Iris pigment epithelial cell (primary cell): ENCODE results near the gene PF4V1.
"Not testable (repeated sequence)": the region's sequence is repeated elsewhere in the genome, so short reads cannot be mapped to it uniquely, and the experiment has no call there.

Experiments
- DNase-seq: peaks from one replicate; pipeline ENCODE4 v3.0.0-alpha.2; 2011; ENCODE audit warnings: low read depth

PF4V1 gene

DNA sequence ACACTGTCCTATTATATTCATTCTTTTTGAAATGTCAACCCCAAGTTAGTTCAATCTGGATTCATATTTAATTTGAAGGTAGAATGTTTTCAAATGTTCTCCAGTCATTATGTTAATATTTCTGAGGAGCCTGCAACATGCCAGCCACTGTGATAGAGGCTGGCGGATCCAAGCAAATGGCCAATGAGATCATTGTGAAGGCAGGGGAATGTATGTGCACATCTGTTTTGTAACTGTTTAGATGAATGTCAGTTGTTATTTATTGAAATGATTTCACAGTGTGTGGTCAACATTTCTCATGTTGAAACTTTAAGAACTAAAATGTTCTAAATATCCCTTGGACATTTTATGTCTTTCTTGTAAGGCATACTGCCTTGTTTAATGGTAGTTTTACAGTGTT lies 17.7 kb downstream of the PF4V1 start:
- peak; percentile 80 for DNase-seq

GRCh38 chr4:73871511-73872310 lies 18.6 kb downstream of the PF4V1 start:
- DNase-seq, result peak; percentile 49

- peak; percentile 59 for DNase-seq
Observed at GRCh38 chr4:73872316-73873108, 19.4 kb downstream of the PF4V1 start.

- no peak for DNase-seq
Observed at GRCh38 chr4:73874386-73874785, 21.3 kb downstream of the PF4V1 start.

GRCh38 chr4:73875401-73875800 lies 22.3 kb downstream of the PF4V1 start:
- DNase-seq, result peak; percentile 45

GRCh38 chr4:73883306-73883705 lies 30.2 kb downstream of the PF4V1 start:
- DNase-seq, result peak; percentile 83

GRCh38 chr4:73885574-73886267 lies 32.6 kb downstream of the PF4V1 start:
- peak; percentile 69 for DNase-seq

GRCh38 chr4:73891326-73891725 lies 38.2 kb downstream of the PF4V1 start:
- no peak for DNase-seq

DNA sequence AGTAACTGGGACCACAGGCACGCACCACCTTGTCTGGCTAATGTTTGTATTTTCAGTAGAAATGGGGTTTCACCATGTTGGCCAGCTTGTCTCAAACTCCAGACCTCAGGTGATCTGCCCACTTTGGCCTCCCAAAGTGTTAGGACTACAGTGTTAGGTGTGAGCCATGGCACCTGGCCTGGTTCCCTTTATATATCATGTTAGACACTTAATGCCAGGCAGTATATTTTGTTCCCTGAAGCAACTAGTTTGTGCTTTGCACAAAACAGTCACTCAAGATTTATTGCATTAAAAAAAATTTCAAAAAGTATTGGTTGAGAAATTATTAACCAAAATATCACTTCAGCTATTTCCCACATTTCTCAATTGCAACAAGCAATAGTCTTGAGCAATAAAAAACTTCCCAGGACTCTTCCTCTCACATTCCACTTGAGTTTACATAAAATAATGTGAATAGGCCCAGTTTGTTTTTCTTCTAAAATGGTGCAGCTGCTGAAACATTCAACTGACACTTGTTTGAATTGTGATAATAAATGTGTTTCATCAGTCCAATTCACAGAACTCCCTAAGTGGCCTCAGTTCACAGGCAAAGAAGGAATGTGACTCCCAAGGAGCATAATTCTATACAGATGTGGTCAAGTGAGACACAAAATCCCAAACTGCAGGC lies 38.8 kb downstream of the PF4V1 start:
- peak; percentile 84 for DNase-seq

DNA sequence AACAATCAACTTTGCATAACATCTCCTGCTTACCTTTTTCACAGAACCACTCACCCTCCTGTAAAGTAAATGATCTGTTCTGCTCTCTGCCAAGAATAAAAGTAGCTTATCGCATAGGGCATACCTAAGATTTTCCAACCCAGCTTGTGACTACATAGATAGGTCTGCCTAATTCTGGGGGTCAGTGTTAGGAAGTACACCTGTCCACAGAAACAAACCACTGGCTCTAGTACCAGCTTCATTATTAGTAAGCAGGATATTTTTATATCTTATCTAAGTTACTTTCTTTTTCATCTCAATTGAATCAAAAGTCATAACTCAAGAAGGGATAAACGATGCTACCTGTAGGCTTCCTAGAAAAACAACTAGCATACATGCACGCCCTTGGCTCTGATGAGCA lies 39.9 kb downstream of the PF4V1 start:
- no peak for DNase-seq

- DNase-seq, result no peak
Observed at GRCh38 chr4:73894001-73894400, 40.9 kb downstream of the PF4V1 start.

DNA sequence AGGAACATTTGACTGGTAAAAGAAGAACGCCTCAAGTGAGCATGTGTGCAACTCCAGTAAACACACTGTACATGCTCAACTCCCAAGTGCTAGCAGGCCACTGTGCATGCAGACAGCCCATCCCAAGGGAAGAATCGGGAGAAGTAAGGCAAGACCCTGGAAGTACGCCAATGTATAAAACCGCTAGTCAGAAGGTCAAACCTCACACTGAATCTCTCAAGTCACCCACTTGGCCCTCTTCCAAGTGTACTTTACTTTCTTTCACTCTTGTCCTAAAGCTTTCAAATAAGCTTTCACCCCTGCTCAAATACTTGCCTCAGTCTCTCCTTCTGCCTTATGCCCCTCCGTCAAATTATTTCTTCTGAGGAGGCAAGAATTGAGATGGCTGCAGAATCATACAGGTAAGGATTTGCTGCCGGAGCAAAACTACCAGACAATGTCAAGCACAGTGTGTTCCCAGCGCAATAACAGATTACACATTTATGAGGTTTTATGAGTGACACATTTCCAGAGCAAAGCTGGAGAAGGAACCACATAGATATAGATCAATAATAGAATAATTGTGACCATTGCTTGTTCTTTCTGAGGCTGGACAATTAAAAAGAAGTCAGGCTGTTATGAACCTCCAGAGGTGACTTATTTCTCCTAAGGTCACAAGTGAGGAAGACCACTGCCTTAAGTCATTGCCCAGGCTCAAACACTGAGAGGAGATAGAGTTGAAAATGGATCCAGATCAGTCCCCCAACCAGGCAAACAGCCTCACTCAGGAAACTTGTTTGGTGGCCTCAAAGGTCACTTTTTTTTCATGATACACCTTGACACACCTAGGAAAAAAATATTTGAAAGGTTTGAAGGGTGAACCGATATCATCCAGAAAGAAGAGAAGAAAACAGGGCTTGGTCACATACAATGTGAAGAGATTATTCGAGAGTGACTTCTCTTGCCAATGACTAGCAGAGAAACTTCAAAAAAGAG lies 42.4 kb downstream of the PF4V1 start:
- peak; percentile 43 for DNase-seq

- DNase-seq, result no peak
Observed at GRCh38 chr4:73896416-73896815, 43.3 kb downstream of the PF4V1 start.

DNA sequence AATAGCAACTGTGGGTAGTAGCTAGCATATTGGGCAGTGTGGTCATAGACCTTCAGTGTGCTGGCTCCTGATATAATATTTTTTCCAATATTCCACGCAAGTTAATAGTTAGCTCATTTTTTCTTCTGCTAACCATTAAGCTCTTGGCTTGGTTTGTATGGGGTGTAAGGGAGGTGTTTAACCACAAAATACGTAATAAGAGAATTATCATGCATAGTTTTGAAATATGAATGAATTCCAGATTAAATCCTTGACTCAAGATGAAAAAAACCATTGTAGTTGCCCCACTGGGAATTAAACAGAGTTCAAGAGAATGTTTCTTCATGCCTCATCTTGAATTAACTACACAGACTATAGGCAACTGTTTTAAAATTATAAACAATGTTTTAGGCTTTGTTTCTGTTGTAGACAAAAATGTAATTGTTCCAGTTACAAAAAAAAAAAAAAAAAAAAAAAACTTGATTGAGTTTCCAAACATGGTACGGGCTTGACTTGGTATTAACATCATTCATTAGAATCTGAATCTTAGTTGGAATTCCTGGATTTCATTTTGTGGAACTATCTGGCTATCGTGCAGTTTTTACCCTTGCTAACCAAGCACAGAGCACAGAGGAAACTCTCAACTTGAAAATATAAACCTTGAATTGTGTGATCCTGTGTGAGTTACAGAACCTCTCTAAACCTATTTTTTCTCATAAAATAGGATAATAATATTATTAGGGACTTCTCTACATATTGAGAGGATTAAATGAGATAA lies 44.5 kb downstream of the PF4V1 start:
- peak; percentile 87 for DNase-seq

DNA sequence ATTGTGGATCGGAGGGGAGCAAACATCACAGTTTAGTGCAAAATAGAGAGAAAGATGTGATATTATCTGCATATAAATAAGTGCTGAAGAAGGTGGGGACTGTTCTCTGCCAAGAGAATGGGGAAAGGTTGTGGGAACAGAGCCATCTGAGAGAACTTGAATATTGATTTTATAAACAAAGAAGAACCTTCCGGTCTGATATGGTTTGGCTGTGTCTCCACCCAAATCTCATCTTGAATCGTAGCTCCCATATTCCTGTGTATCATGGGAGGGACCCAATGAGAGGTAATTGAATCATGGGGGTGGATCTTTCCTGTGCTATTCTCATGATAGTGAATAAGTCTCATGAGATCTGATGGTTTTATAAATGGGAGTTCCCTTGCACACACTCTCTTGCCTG lies 46.2 kb downstream of the PF4V1 start:
- not testable (repeated sequence) for DNase-seq

DNA sequence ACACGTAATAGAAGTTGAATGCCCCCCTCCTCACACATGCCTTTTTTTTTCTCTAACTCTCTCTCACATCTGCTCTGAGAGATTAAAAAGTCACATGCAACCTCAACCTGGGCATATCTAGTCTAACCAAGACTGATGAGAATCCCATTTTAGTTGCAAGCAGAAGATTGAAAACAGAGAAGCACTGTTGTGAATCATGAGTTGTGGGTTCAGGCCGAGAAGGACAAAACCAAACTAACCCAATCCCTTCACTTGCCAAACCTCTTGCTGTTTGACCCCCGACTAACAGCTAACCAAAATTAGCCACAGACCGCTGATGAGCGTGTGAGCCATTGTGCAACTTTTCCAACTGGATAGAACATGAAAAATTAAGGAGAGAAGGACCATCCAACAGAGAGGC lies 47.9 kb downstream of the PF4V1 start:
- no peak for DNase-seq

GRCh38 chr4:73902038-73902637 lies 49.0 kb downstream of the PF4V1 start:
- DNase-seq, result peak; percentile 66

DNA sequence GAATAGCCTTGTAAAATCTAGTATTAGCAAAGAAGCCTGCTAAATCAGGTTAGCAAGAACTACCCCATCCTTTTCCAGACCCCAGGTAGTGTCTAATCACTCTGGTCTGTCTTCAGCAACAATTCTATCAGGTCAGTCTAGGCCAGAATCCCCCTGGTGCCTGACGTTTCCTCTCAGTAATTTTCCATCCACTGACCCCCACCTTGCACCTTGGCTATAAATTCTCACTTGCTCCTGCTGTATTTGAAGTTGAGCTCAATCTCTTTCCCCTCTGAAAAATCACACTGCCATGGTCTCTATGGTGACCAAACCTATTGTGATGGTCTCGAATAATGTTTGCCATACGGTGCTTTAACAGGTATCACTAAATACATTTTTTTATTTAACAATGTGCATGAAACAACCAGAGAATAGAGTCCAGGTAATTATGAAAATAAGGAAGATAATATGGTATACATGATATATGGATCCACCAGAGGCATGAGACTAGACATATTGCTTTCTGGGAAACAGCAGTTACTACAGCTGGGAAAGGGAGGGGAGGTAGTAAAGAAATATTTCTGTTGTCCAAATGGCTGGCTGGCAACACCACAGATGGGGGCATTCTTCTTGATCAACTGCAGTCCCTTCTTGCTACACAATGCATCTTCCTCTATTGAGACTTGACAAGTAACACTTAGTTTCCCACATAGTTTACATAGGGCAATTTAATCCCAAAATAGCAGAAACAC lies 49.9 kb downstream of the PF4V1 start:
- DNase-seq, result no peak
